Measurements from ENCODE around the gene TP53BP1.

Gene TP53BP1

DNA sequence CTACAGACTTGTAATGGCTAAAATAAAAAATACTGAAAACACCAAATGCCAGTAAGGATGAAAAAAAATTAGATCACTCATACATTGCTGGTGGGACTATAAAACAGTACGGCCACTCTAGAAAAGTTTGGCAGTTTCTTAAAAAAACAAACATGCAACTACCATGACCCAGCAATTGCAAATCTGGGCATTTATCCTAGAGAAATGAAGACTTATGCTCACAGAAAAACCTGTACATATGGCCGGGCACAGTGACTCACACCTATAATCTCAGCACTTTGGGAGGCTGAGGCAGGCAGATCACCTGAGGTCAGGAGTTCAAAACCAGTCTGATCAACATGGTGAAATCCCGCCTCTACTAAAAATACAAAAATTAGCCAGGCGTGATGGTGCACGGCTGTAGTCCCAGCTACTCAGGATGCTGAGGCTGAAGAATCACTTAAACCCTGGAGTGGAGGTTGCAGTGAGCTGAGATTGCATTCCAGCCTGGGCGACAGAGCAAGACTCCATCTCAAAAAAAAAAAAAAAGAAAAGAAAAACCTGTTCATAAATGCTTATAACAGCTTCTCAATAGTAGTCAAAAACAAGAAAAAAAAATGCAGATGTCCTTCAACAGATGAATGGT, 5.6 kb downstream of the TP53BP1 start:
- DNase-seq (ENCODE audit: low read depth in 2 of 2) = no peak

- no peak for DNase-seq (ENCODE audit: low read depth in 2 of 2)
Measured at GRCh38 chr15:43484455-43484854, 8.5 kb downstream of the TP53BP1 start.

- DNase-seq (ENCODE audit: low read depth in 2 of 2) = no peak
Measured at GRCh38 chr15:43483297-43484128, 9.4 kb downstream of the TP53BP1 start.

DNA sequence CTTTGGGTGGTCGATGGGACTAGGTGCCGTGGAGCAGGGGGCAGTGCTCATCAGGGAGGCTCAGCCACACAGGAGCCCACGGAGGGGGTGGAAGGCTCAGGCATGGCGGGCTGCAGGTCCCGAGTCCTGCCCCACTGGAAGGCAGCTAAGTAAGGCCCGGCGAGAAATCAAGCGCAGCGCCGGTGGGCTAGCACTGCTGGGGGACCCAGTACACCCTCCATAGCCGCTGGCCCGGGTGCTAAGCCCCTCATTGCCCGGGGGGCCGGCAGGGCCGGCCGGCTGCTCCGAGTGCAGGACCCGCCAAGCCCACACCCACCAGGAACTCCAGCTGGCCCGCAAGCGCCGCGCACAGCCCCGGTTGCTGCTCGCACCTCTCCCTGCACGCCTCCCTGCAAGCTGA, 19.1 kb downstream of the TP53BP1 start:
- no peak for DNase-seq (ENCODE audit: low read depth in 2 of 2)

DNA sequence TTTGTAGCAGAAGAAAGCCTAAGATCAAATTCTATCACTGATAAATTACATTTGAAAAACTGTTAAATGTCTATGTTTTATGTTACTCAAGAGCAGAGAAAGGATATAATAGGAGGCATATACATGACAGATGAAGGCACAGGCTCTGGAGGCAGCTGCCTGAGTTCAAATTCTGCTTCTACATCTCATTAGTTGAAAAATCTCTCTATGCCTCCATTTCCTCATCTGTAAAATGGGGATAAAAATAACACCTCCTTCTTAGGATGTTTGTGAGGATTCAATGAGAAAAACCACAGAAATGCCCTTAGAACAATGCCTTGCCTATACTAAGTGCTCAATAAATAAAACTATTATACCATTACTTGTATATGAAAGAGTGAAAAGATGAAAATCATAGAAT, 21.0 kb downstream of the TP53BP1 start:
- DNase-seq (ENCODE audit: low read depth in 2 of 2) = no peak

GRCh38 chr15:43469867-43470266, 23.1 kb downstream of the TP53BP1 start:
- no peak for DNase-seq (ENCODE audit: low read depth in 2 of 2)

DNA sequence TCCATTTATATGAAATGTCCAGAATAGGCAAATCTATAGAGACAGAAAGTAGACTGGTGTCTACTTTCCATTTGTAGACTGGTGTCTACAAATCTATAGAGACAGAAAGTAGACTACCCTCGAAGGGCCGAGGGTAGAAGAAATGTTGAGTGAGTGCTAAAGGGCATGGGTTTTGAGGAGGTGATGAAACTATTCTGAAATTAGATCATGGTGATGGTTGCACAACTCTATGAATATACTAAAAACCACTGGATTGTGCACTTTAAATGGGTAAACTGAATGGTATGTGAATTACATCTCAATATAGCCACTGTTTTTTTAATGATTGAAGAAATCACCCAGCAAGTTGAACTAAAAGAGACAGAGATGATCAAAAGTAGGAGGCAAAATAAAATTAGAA, 27.9 kb downstream of the TP53BP1 start:
- DNase-seq (ENCODE audit: low read depth in 2 of 2) = no peak

DNA sequence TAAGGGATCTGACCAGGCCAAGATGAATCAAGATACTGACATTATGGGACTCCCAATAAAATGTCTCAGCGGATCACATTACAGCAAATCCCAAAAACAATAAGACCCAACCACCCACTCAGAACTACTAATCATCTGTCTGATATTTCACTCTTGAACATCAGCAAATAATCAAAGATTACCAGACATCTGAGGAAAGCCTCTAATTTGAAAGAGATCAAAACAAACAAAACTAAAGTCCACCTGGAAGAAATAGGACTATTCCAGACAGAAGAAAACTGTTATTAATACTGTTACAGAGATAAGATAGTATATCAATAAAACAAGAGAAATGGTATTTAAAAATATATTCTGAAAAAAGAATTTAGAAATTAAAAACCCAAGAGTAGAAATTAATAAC, 29.0 kb downstream of the TP53BP1 start:
- DNase-seq (ENCODE audit: low read depth in 2 of 2) = no peak

GRCh38 chr15:43463507-43463906, 29.4 kb downstream of the TP53BP1 start:
- no peak for DNase-seq (ENCODE audit: low read depth in 2 of 2)

DNA sequence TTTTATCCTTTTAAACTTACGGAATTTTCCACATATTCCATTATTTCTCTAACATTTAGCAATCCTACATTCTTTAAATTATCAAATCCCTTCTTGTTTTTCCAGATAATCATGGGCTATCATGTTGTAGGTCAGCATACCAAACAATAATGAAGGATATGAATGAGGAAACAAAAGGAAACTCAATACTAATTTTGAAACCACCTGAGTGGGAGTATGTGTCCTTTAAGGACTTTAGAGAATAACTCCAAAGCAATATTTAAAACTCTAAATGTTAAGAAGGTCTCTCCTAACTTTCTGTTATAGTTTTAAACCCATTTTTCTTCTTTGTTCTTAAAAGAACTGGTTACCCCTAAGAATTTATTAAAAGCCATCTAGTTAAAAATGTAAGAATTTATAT, 43.0 kb downstream of the TP53BP1 start:
- DNase-seq (ENCODE audit: low read depth in 2 of 2) = no peak

GRCh38 chr15:43446344-43446743, 46.6 kb downstream of the TP53BP1 start:
- no peak for DNase-seq (ENCODE audit: low read depth in 2 of 2)

DNA sequence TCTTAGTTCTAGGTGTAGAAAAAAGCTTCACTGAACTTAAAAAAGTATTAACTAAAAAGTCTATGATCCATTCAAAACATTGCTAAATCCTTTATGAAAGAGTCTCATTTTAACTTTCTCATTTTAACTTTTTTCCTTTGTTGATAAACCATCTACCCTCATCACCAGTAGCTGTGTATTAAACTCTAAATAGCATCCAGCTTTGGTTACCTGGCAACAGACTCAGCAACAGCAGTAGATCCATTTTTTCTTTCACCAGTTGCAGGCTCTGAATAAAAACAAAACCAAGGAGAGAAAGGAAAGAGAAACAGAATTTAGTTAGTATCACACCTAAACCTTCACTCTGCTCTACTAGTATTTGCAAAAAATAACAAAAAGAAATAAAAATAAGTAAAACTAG, 51.6 kb downstream of the TP53BP1 start:
- DNase-seq (ENCODE audit: low read depth in 2 of 2) = no peak

GRCh38 chr15:43440721-43441281, 52.2 kb downstream of the TP53BP1 start:
- peak; percentile 9 to 14 for DNase-seq (ENCODE audit: low read depth in 2 of 2)

DNA sequence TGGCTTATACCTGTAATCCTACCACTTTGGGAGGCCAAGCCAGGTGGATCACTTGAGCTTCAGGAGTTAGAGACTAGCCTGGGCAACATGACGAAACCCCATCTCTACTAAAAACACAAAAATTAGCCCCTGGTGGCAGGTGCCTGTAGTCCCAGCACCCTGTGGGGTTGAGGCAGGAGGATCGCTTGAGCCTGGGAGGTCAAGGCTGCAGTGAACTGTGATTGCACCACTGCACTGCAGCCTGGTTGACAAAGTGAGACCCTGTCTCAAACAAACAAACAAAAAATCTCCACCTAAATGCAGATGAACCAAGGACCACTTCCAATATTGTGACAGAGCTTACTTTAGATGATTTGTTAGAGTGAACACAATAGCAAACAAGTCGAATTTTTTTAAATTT, 53.7 kb downstream of the TP53BP1 start:
- no peak for DNase-seq (ENCODE audit: low read depth in 2 of 2)

GRCh38 chr15:43436395-43436794, 56.6 kb downstream of the TP53BP1 start:
- no peak for DNase-seq (ENCODE audit: low read depth in 2 of 2)

DNA sequence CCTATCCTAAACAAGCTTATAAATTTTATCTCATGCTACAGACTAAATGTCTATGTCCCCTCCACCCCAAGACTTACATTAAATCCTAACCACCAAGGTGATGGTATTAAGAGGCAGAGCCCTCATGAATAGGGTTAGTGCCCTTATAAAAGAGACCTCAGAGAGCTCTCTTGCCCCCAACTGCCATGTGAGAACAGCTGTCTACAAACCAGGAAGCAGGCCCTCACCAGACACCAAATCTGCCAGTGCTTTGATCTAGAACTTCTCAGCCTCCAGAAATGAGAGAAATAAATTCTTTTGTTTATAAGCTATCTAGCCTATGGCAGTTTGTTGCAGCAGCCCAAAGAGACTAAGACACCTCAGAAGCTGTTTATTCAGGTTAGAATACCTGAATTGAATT, 58.5 kb downstream of the TP53BP1 start:
- DNase-seq (ENCODE audit: low read depth in 2 of 2) = no peak

DNA sequence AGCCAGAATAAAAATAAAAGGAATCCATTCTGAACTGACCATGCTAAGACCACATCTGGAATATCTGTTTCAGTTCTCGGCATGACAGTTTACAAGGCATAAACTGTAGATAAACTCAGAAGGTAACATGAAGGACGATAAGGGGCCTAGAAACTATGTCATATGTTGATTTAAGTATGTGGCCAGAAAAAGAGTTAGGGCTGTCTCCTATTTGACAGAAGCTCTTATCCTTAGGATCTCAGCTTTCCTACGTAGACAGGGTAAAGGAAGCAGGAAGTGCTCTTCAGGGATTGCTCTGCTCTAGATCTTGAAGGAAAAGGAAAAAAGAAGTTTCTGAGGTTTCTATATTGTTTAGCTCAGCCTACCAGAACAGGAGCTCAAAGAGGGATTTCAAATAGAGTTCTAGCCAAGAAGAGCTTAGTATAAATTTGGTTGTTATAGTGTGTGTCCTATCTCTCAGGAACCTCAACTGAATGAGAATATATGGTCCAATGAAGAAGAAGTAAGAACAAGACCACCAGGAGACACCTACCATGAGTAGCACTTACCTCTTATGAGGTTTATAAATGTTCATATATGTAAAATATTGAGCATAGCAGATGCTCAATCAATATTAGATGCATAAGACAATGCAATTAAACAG, 59.2 kb downstream of the TP53BP1 start:
- DNase-seq (ENCODE audit: low read depth in 2 of 2) = no peak

DNA sequence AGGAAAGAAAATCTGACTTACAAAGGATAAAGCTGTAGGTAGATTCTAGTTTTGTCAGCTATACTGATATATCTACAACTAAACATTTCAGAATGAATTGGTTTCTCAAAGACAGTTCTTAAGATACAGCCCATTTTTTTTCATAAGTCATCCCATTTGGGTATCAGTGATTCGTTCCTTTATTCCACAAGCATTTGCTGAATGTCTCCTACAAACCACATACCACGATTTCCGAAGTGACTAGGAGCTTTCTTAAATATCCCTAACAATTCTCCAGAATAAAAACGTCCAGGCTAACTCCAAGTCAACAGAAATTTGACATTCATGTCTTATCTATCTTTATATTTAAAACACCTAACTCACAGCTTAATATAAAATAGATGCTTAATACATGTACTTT, 59.8 kb downstream of the TP53BP1 start:
- no peak for DNase-seq (ENCODE audit: low read depth in 2 of 2)

- DNase-seq (ENCODE audit: low read depth in 2 of 2) = no peak
Measured at GRCh38 chr15:43429687-43430086, 63.3 kb downstream of the TP53BP1 start.

- DNase-seq (ENCODE audit: low read depth in 2 of 2) = no peak
Measured at GRCh38 chr15:43423793-43424192, 69.2 kb downstream of the TP53BP1 start.

DNA sequence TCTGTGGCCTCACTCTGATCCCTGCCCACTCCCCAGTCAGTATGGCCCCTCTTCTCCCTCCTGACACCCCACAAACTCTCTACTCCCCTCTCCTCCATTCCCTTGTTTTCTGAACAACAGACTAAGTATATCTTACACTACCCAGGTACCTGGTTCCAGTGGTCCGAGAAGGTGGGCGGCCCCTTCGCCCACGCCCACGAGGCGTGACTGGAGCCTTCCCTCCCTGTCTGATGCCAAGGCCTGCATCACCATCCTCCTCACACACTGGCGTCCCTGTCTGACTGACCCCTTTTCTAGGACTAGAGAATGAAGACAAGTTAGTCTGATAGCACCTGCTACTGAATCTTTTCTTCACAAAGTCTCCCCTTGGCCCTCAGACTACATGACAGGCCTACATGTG, 72.1 kb downstream of the TP53BP1 start:
- no peak for DNase-seq (ENCODE audit: low read depth in 2 of 2)

DNA sequence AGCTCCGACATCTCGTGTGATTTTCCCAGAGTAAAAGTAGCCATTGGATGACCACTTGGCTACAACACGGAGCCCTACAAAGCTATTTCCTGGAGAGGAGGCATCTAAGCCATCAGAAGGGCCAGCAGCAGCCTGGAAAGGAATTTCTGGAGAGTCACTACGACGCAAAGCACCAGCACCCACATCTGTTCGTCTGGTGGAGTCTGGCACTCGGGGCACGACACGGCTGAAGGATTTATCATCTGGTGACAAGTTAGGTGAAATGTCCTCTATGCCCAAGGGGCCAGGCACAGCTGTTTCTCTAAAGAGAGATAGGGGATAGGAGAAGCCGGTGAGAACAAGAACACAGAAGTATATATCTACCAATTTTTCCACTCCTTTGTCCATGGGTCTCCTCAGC, 72.5 kb downstream of the TP53BP1 start:
- no peak for DNase-seq (ENCODE audit: low read depth in 2 of 2)

DNA sequence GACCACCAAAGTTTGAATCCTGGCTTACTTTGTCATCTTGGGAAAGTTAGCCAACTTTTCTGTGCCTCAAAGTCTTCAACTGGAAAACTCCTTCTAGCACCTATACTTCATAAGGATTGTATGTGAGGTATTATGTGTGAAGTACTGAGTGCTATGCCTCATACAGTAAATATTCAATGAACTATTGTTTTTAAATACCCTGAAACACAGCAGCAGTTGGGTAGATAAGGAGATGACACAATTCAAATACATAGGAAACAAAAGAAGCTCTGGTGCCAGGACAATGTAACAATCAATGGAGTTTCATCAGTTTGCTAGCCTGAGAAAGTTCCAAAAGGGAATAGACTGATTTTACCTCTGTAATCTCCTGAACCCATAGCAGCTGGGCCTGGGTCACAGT, 78.8 kb downstream of the TP53BP1 start:
- DNase-seq (ENCODE audit: low read depth in 2 of 2) = no peak
